DMS153 treated with DMSO at 0.1 percent for 48 hours (cell line): ENCODE data around the gene SAPCD1.
"Not testable (repeated sequence)": the region's sequence is repeated elsewhere in the genome, so short reads cannot be mapped to it uniquely, and the experiment has no call there.

Experiments used
- DNase-seq: peaks from one replicate; lab custom pipeline; 2025; ENCODE audit not compliant: unreplicated experiment; lab: John Stamatoyannopoulos, UW

Gene SAPCD1

GRCh38 chr6:31776485-31776988 lies 14.1 kb downstream of the SAPCD1 start:
- peak; percentile 37 for DNase-seq

GRCh38 chr6:31776989-31777666 lies 14.7 kb downstream of the SAPCD1 start, which contains the start of gene VWA7:
TSS of gene VWA7 (minus strand) at chr6:31777328. CDS start at chr6:31776779, 549 bp downstream.
- DNase-seq, result peak; percentile 30

GRCh38 chr6:31777667-31778050 lies 15.2 kb downstream of the SAPCD1 start:
- no peak for DNase-seq

GRCh38 chr6:31778193-31778592 lies 15.7 kb downstream of the SAPCD1 start:
- DNase-seq, result no peak

- DNase-seq, result no peak
Measured at GRCh38 chr6:31778999-31779885, 16.8 kb downstream of the SAPCD1 start.

GRCh38 chr6:31779908-31780307 lies 17.5 kb downstream of the SAPCD1 start:
- no peak for DNase-seq

GRCh38 chr6:31780507-31781243 lies 18.2 kb downstream of the SAPCD1 start:
- DNase-seq, result no peak

- no peak for DNase-seq
Measured at GRCh38 chr6:31781244-31782125, 19.0 kb downstream of the SAPCD1 start.

GRCh38 chr6:31782126-31782855 lies 19.8 kb downstream of the SAPCD1 start:
- DNase-seq, result no peak

GRCh38 chr6:31784098-31784925 lies 21.9 kb downstream of the SAPCD1 start:
- no peak for DNase-seq

- DNase-seq, result no peak
Measured at GRCh38 chr6:31785475-31785874, 23.0 kb downstream of the SAPCD1 start.

GRCh38 chr6:31791324-31792089 lies 29.1 kb downstream of the SAPCD1 start:
- peak; percentile 14 for DNase-seq

GRCh38 chr6:31792090-31792374 lies 29.6 kb downstream of the SAPCD1 start:
- no peak for DNase-seq

- DNase-seq, result no peak
Measured at GRCh38 chr6:31792761-31793171, 30.3 kb downstream of the SAPCD1 start.

- DNase-seq, result not testable (repeated sequence)
Measured at GRCh38 chr6:31793927-31794245, 31.4 kb downstream of the SAPCD1 start.

- DNase-seq, result no peak
Measured at GRCh38 chr6:31794294-31794865, 31.9 kb downstream of the SAPCD1 start.

GRCh38 chr6:31794866-31795615 lies 32.6 kb downstream of the SAPCD1 start:
- DNase-seq, result no peak
